T-helper 1 cell treated with Interleukin-12 subunit alpha and Interleukin-12 subunit beta and Interleukin-4 antibody, amounts not matched to agents 30 μg/mL and 1 μg/mL, for 36 hours (primary cell): ENCODE results near the gene RSU1.
"Not testable (repeated sequence)": the region's sequence is repeated elsewhere in the genome, so short reads cannot be mapped to it uniquely, and the experiment has no call there.

ENCODE experiments used
- H3K27ac Mint-ChIP-seq: one replicate; pipeline ENCODE4 v1.8.0; 2021; ENCODE audit warnings: mild to moderate bottlenecking, mixed read lengths
- H3K27me3 Mint-ChIP-seq: one replicate; pipeline ENCODE4 v1.8.0; 2021; ENCODE audit warnings: low read depth, mixed read lengths
- H3K36me3 Mint-ChIP-seq: one replicate; pipeline ENCODE4 v1.8.0; 2021; ENCODE audit warnings: low read depth, mixed read lengths
- H3K4me1 Mint-ChIP-seq: one replicate; pipeline ENCODE4 v1.8.0; 2021; ENCODE audit warnings: low read depth, mixed read lengths
- H3K4me3 Mint-ChIP-seq: one replicate; pipeline ENCODE4 v1.8.0; 2021; ENCODE audit warnings: mild to moderate bottlenecking, moderate library complexity, mixed read lengths
- H3K9me3 Mint-ChIP-seq: one replicate; pipeline ENCODE4 v1.8.0; 2021; ENCODE audit warnings: mixed read lengths

RSU1 gene

GRCh38 chr10:16752849-16753248 lies 64.4 kb downstream of the RSU1 start:
- H3K27me3 Mint-ChIP-seq, H3K4me1 Mint-ChIP-seq, H3K27ac Mint-ChIP-seq, H3K4me3 Mint-ChIP-seq, H3K9me3 Mint-ChIP-seq: not testable (repeated sequence)
- peaks cover 24% of the 10 kb centered on the region for H3K36me3 Mint-ChIP-seq

GRCh38 chr10:16752099-16752498 lies 65.1 kb downstream of the RSU1 start:
- no peak overlapping the region for H3K4me3 Mint-ChIP-seq
- peaks cover 2% of the 10 kb centered on the region for H3K4me1 Mint-ChIP-seq
- H3K36me3 Mint-ChIP-seq = peaks cover 24% of the 10 kb centered on the region
- no peaks in the 10 kb centered on the region for H3K27me3 Mint-ChIP-seq
- H3K27ac Mint-ChIP-seq = no peak overlapping the region
- no peaks in the 10 kb centered on the region for H3K9me3 Mint-ChIP-seq

DNA sequence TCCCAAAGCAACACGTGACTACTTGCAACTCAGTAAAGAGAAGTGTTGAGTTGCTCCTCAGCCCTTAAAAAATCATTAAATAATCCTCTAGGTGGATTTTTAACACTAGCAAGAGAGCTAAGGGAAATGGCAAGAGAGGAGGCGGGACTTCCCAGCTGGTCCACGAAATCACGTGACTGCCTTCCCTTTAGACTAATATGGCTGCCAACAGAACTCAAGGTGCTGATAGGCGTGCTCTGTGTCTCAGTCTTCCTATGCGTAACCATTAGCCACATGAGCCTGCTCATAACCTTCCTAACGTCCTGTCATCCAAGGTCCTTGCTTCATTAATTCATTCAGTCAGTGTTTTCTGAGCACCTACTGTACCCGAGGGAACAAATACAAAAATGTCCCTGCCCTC lies 66.0 kb downstream of the RSU1 start:
- no peaks in the 10 kb centered on the region for H3K9me3 Mint-ChIP-seq
- no peaks in the 10 kb centered on the region for H3K4me1 Mint-ChIP-seq
- no peak overlapping the region for H3K4me3 Mint-ChIP-seq
- peaks cover 22% of the 10 kb centered on the region for H3K36me3 Mint-ChIP-seq
- no peak overlapping the region for H3K27ac Mint-ChIP-seq
- no peaks in the 10 kb centered on the region for H3K27me3 Mint-ChIP-seq

DNA sequence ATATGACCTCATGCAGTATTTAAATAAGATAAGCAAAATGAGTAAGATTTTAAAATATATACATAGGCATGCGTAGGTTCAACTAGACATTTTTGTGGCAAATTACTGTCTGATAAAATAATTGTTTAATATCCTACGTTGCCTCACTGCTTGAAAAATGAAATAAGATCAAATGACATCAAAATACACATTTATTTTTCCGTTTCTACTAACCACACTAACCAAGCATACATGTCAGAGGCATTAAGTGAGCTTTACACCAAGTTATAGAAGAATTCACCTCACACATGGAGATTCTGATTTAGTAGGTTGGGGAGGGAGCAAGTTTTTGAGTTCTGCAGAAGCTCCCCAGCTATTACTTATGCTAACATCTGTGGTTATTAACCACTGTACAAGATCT lies 66.8 kb downstream of the RSU1 start:
- H3K27ac Mint-ChIP-seq = no peak overlapping the region
- no peaks in the 10 kb centered on the region for H3K4me1 Mint-ChIP-seq
- peaks cover 22% of the 10 kb centered on the region for H3K36me3 Mint-ChIP-seq
- no peak overlapping the region for H3K4me3 Mint-ChIP-seq
- no peaks in the 10 kb centered on the region for H3K27me3 Mint-ChIP-seq
- no peaks in the 10 kb centered on the region for H3K9me3 Mint-ChIP-seq

DNA sequence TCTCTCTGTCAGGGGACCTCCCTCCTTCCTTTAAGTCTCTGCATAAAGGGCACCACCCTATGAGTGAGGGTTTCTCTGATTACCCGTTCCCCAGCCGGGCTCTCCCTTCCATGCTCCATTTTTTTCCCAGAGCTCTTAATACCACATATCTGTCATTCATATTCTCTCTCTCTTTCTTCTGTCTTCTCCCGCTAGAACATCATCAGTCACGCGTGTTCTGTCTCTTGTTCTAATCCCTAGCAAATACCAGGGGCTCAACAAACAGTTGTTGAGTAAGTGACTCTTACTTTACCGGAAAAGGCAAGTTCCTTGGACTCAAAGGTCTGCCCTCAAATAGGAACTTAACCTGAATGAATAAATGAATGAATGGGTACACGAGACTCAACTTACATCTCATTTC lies 68.5 kb downstream of the RSU1 start:
- Mint-ChIP-seq H3K4me3 (no peak overlapping the region), H3K36me3 (peaks cover 22% of the 10 kb centered on the region), H3K27me3 (no peaks in the 10 kb centered on the region), H3K4me1 (no peaks in the 10 kb centered on the region), H3K9me3 (no peaks in the 10 kb centered on the region), H3K27ac (no peak overlapping the region)

DNA sequence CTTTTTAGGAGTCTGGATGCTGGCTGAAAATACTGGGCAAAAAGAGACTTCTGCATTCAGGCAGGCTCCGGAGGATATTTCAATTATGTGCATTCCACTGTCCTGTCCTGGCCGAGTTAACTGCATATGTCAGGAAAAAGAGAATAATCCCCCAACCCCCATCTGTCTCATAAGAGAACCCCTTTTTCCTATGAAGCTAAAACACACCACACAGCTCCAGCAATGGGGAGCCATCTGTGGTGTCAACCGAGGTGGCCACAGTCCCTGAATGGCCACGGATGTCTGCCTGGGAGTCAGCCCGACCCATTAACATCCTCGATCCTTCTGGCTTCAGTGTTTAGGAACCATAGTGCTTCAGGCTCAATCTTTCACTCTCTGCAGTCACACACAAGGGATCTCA lies 70.4 kb downstream of the RSU1 start:
- H3K4me1 Mint-ChIP-seq = no peaks in the 10 kb centered on the region
- peaks cover 14% of the 10 kb centered on the region for H3K36me3 Mint-ChIP-seq
- no peaks in the 10 kb centered on the region for H3K27me3 Mint-ChIP-seq
- H3K4me3 Mint-ChIP-seq = no peak overlapping the region
- no peak overlapping the region for H3K27ac Mint-ChIP-seq
- no peaks in the 10 kb centered on the region for H3K9me3 Mint-ChIP-seq

- Mint-ChIP-seq H3K9me3 (no peaks in the 10 kb centered on the region), H3K4me1 (no peaks in the 10 kb centered on the region), H3K4me3 (no peak overlapping the region), H3K27ac (no peak overlapping the region), H3K27me3 (no peaks in the 10 kb centered on the region), H3K36me3 (peaks cover 13% of the 10 kb centered on the region)
Observed at GRCh38 chr10:16745061-16745460, 72.2 kb downstream of the RSU1 start.

GRCh38 chr10:16742165-16742960 lies 74.9 kb downstream of the RSU1 start:
- H3K27ac Mint-ChIP-seq = no peak overlapping the region
- H3K9me3 Mint-ChIP-seq = peaks cover 3% of the 10 kb centered on the region
- peaks cover 20% of the 10 kb centered on the region for H3K36me3 Mint-ChIP-seq
- no peaks in the 10 kb centered on the region for H3K4me1 Mint-ChIP-seq
- no peak overlapping the region for H3K4me3 Mint-ChIP-seq
- H3K27me3 Mint-ChIP-seq = no peaks in the 10 kb centered on the region

GRCh38 chr10:16741540-16741939 lies 75.7 kb downstream of the RSU1 start:
- H3K4me1 Mint-ChIP-seq = no peaks in the 10 kb centered on the region
- no peak overlapping the region for H3K27ac Mint-ChIP-seq
- no peaks in the 10 kb centered on the region for H3K27me3 Mint-ChIP-seq
- peaks cover 11% of the 10 kb centered on the region for H3K9me3 Mint-ChIP-seq
- no peak overlapping the region for H3K4me3 Mint-ChIP-seq
- peaks cover 28% of the 10 kb centered on the region for H3K36me3 Mint-ChIP-seq

GRCh38 chr10:16737420-16737819 lies 79.8 kb downstream of the RSU1 start:
- H3K4me1 Mint-ChIP-seq = peaks cover under 1% of the 10 kb centered on the region
- no peaks in the 10 kb centered on the region for H3K27me3 Mint-ChIP-seq
- H3K4me3 Mint-ChIP-seq = no peak overlapping the region
- peaks cover 50% of the 10 kb centered on the region for H3K36me3 Mint-ChIP-seq
- peaks cover 24% of the 10 kb centered on the region for H3K9me3 Mint-ChIP-seq
- no peak overlapping the region for H3K27ac Mint-ChIP-seq

- Mint-ChIP-seq H3K4me1 (peaks cover 4% of the 10 kb centered on the region), H3K4me3 (no peak overlapping the region), H3K27me3 (no peaks in the 10 kb centered on the region), H3K9me3 (peaks cover 24% of the 10 kb centered on the region), H3K27ac (no peak overlapping the region), H3K36me3 (peaks cover 46% of the 10 kb centered on the region)
Observed at GRCh38 chr10:16735671-16736070, 81.6 kb downstream of the RSU1 start.

GRCh38 chr10:16732376-16732775 lies 84.8 kb downstream of the RSU1 start:
- no peaks in the 10 kb centered on the region for H3K27me3 Mint-ChIP-seq
- no peak overlapping the region for H3K4me3 Mint-ChIP-seq
- H3K4me1 Mint-ChIP-seq = peaks cover 16% of the 10 kb centered on the region
- peaks cover 45% of the 10 kb centered on the region for H3K9me3 Mint-ChIP-seq
- no peak overlapping the region for H3K27ac Mint-ChIP-seq
- H3K36me3 Mint-ChIP-seq = peaks cover 61% of the 10 kb centered on the region

- H3K27ac Mint-ChIP-seq = no peak overlapping the region
- no peak overlapping the region for H3K4me3 Mint-ChIP-seq
- H3K4me1 Mint-ChIP-seq = peaks cover 18% of the 10 kb centered on the region
- H3K27me3 Mint-ChIP-seq = no peaks in the 10 kb centered on the region
- H3K9me3 Mint-ChIP-seq = peaks cover 28% of the 10 kb centered on the region
- peaks cover 43% of the 10 kb centered on the region for H3K36me3 Mint-ChIP-seq
Observed at GRCh38 chr10:16728266-16728665, 89.0 kb downstream of the RSU1 start.

DNA sequence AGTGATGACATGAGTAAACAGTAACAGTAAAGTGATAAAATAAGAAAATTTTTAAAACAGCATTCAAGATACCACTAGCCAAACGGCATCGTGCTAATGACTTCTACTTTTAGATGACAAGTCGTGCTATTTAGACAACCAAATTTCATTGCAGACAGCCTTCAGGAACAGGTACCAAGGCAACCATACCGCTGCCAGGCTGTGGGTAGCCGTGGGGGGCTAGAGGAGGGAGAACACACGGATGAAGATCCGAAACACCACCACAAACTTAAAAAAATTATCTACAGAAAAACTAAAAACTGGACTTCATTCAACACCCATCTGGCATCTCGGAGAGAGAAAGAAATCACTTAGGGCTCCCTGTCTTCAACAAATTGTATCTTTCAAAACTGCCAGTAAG lies 89.6 kb downstream of the RSU1 start:
- Mint-ChIP-seq H3K4me1 (peaks cover 18% of the 10 kb centered on the region), H3K27ac (no peak overlapping the region), H3K36me3 (peaks cover 43% of the 10 kb centered on the region), H3K9me3 (peaks cover 28% of the 10 kb centered on the region), H3K4me3 (no peak overlapping the region), H3K27me3 (no peaks in the 10 kb centered on the region)

DNA sequence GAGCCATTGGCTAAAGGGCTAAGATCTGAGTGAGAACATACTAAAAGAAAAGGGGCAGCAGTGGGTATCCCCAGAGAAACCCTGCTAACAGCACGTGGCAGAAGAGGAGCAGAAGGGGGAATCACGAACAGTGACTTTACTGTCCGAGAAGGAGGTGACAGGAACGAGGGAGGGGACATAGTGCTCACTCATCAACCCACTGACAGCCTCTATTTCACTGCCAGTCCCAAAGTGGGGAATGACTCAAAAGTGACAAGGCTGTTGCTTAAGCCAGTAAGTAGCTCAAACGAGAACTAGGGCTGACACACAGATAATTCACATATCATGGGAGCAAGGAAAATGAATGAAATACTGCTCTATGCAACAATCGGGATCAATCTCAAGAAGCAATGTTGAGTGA lies 92.7 kb downstream of the RSU1 start:
- Mint-ChIP-seq H3K27me3 (no peaks in the 10 kb centered on the region), H3K27ac (no peak overlapping the region), H3K4me1 (peaks cover 12% of the 10 kb centered on the region), H3K9me3 (peaks cover 18% of the 10 kb centered on the region), H3K4me3 (no peak overlapping the region), H3K36me3 (peaks cover 30% of the 10 kb centered on the region)

DNA sequence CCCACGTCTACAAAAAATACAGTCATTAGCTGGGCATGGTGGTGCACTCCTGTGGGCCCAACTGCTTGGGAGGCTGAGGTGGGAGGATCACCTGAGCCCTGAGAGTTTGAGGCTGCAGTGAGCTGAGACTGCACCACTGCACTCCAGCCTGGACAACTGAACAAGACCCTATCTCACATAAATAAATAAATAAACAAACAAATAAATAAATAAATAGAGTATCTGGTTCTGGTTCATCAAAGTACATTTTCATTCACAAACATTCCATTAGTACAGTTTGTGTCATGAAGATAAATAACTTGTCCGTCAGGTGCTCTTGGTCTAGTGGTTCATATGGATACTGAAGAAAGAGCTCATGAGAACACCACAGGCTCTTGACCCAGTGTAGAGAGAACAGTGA lies 96.4 kb downstream of the RSU1 start:
- H3K4me3 Mint-ChIP-seq = no peak overlapping the region
- H3K36me3 Mint-ChIP-seq = peaks cover 12% of the 10 kb centered on the region
- peaks cover 5% of the 10 kb centered on the region for H3K4me1 Mint-ChIP-seq
- H3K27me3 Mint-ChIP-seq = no peaks in the 10 kb centered on the region
- no peak overlapping the region for H3K27ac Mint-ChIP-seq
- H3K9me3 Mint-ChIP-seq = peaks cover 12% of the 10 kb centered on the region
